HG03025 (cell line): ENCODE measurements around the gene ZNF132.
"Not testable (repeated sequence)": the region's sequence is repeated elsewhere in the genome, so short reads cannot be mapped to it uniquely, and the experiment has no call there.

Experiments
- ATAC-seq: cut with Tn5 transposase; IDR thresholded peaks from one replicate; pipeline ENCODE4 v1.9.1; 2021; ENCODE audit warnings: mild to moderate bottlenecking, moderate library complexity; ENCODE audit not compliant: unreplicated experiment, low FRiP score

ZNF132 gene

GRCh38 chr19:58408152-58409009, 31.6 kb downstream of the ZNF132 start, which contains the start of gene ZNF584:
Gene ZNF584 (plus strand): TSS chr19:58408649. CDS start chr19:58409148, 499 bp downstream.
- peak; percentile 89 for ATAC-seq

- no peak for ATAC-seq
Measured at GRCh38 chr19:58407658-58408151, 32.2 kb downstream of the ZNF132 start.

GRCh38 chr19:58406818-58407657, 32.9 kb downstream of the ZNF132 start:
- no peak for ATAC-seq

- not testable (repeated sequence) for ATAC-seq
Measured at GRCh38 chr19:58403920-58404478, 36.0 kb downstream of the ZNF132 start.

- ATAC-seq: no peak
Measured at GRCh38 chr19:58401840-58402421, 38.0 kb downstream of the ZNF132 start.

GRCh38 chr19:58400916-58401839, 38.8 kb downstream of the ZNF132 start:
- ATAC-seq: peak; percentile 98

GRCh38 chr19:58400316-58400915, 39.5 kb downstream of the ZNF132 start:
- no peak for ATAC-seq

GRCh38 chr19:58399903-58400302, 40.0 kb downstream of the ZNF132 start:
- ATAC-seq: no peak

- no peak for ATAC-seq
Measured at GRCh38 chr19:58398545-58398944, 41.4 kb downstream of the ZNF132 start.

- no peak for ATAC-seq
Measured at GRCh38 chr19:58398087-58398486, 41.9 kb downstream of the ZNF132 start.

- ATAC-seq: no peak
Measured at GRCh38 chr19:58397533-58398037, 42.4 kb downstream of the ZNF132 start.

GRCh38 chr19:58396691-58397532, 43.0 kb downstream of the ZNF132 start:
- no peak for ATAC-seq

GRCh38 chr19:58395979-58396627, 43.9 kb downstream of the ZNF132 start:
- no peak for ATAC-seq

GRCh38 chr19:58395220-58395978, 44.6 kb downstream of the ZNF132 start, which contains the start of gene RNF225:
Gene RNF225 (plus strand): TSS chr19:58395656. CDS start chr19:58396090, 434 bp downstream.
- no peak for ATAC-seq

GRCh38 chr19:58394821-58395219, 45.1 kb downstream of the ZNF132 start:
- ATAC-seq: no peak

- no peak for ATAC-seq
Measured at GRCh38 chr19:58393725-58394033, 46.3 kb downstream of the ZNF132 start.
